Measurements from ENCODE around the gene PRPF40A. TPM values are rescaled to one million over a fixed set of nuclear protein-coding genes. Genes with fewer than 3 reads are reported as not detected.

PRPF40A gene
- total and polyA plus RNA-seq, 2 of the 8 experiments (the other 6 are each of a cell fraction or from before 2014, with no cell fraction given): 85.5 to 176 TPM

- no peak for TF ChIP-seq SUZ12 (IDR thresholded peaks at IDR 0.05; ENCODE audit: low read length)
These were observed 56.2 kb downstream of the PRPF40A start (continued) for GRCh38 chr2:152661076-152661475.

All from H1 (cell line).